ENCODE results near the gene DSEL. TPM values are rescaled to one million over a fixed set of nuclear protein-coding genes. Genes with fewer than 3 reads are reported as not detected.

DSEL gene
- total and polyA plus RNA-seq, 2 experiments from 2014 or later = 4.0 to 18.9 TPM

DNA sequence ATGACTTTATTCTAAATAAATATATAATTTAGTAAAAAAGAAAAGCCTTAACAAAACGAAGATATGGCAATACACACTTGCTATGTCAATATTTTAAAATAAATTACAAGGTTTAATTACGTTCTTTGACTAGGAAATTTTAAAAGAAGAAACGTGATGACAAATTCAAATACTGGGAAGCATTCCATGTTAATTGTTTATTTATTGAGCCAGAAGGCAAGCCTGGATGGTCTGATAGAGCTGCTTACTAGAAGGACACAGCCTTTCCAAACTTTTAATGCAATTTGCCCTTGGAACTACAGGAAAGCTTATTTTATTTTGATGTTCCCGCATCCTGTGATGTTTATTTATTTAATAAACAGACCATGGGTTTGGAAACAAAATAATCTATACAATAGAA is 33.4 kb upstream of the DSEL start:
- Histone ChIP-seq H3K27ac (no peak overlapping the region), H3K4me3 (no peak overlapping the region), H3K27me3 (no peaks in the 10 kb centered on the region), H3K79me2 (no peaks in the 10 kb centered on the region), H3K4me1 (ENCODE audit: insufficient read depth) (no peaks in the 10 kb centered on the region), H3K4me2 (no peak overlapping the region), H3K9me3 (ENCODE audit: low read depth) (no peaks in the 10 kb centered on the region), H4K20me1 (ENCODE audit: insufficient read depth, poor library complexity, severe bottlenecking) (no peaks in the 10 kb centered on the region), H2AFZ (no peak overlapping the region), H3K36me3 (replicated peaks; ENCODE audit: insufficient read depth, low read depth) (no peaks in the 10 kb centered on the region), H3K9me2 (replicated peaks; ENCODE audit: insufficient read depth) (no peaks in the 10 kb centered on the region)
- TF ChIP-seq EZH2 (IDR thresholded peaks at IDR 0.05; ENCODE audit: borderline replicate concordance) (no peak), EZH2phosphoT487 (IDR thresholded peaks at IDR 0.05; ENCODE audit: low read depth, severe bottlenecking, unreplicated experiment) (no peak), CTCF (IDR thresholded peaks at IDR 0.05; ENCODE audit: poor library complexity) (no peak)
- no peak for DNase-seq (ENCODE audit: low spot score)
- WGBS (ENCODE audit: low lambda C conversion rate, missing lambda C conversion rate) = 73% methylated on average over 4 of the region's 4 CpGs

DNA sequence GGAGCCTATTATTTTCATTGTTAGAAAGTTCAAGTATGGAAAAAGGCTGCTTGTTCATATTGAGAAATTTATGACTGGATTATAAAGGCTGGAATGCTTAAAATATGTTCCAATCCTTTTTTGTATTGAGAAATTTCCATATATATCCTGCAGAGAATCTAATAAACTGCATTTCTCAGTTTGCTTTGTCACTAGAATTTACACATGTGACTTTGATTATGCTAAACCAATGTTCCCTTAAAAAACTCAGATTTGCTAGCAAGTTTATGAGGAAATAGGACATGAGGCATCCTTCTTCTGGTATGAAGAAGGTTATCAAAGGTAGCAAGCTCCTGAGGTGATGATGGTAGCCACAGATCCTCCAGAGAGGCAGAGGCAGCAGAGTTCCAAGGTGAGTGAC is 29.2 kb upstream of the DSEL start:
- Histone ChIP-seq H3K79me2 (no peaks in the 10 kb centered on the region), H3K4me3 (no peak overlapping the region), H3K27me3 (no peaks in the 10 kb centered on the region), H3K4me2 (no peak overlapping the region), H3K9me3 (ENCODE audit: low read depth) (no peaks in the 10 kb centered on the region), H2AFZ (no peak overlapping the region), H3K36me3 (replicated peaks; ENCODE audit: insufficient read depth, low read depth) (no peaks in the 10 kb centered on the region), H4K20me1 (ENCODE audit: insufficient read depth, poor library complexity, severe bottlenecking) (no peaks in the 10 kb centered on the region), H3K9me2 (replicated peaks; ENCODE audit: insufficient read depth) (no peaks in the 10 kb centered on the region), H3K27ac (no peak overlapping the region), H3K4me1 (ENCODE audit: insufficient read depth) (no peaks in the 10 kb centered on the region)
- DNase-seq (ENCODE audit: low spot score) = no peak
- TF ChIP-seq EZH2phosphoT487 (IDR thresholded peaks at IDR 0.05; ENCODE audit: low read depth, severe bottlenecking, unreplicated experiment) = no peak
- TF ChIP-seq CTCF (IDR thresholded peaks at IDR 0.05; ENCODE audit: poor library complexity) = no peak
- TF ChIP-seq EZH2 (IDR thresholded peaks at IDR 0.05; ENCODE audit: borderline replicate concordance) = no peak

- no peaks in the 10 kb centered on the region for H3K9me2 ChIP-seq (replicated peaks; ENCODE audit: insufficient read depth)
- H3K27me3 ChIP-seq = no peaks in the 10 kb centered on the region
- WGBS (ENCODE audit: low lambda C conversion rate, missing lambda C conversion rate) = 93% methylated on average over 5 of the region's 5 CpGs
- H2AFZ ChIP-seq = no peak overlapping the region
- TF ChIP-seq EZH2phosphoT487 (IDR thresholded peaks at IDR 0.05; ENCODE audit: low read depth, severe bottlenecking, unreplicated experiment) (no peak), CTCF (IDR thresholded peaks at IDR 0.05; ENCODE audit: poor library complexity) (no peak), EZH2 (IDR thresholded peaks at IDR 0.05; ENCODE audit: borderline replicate concordance) (no peak)
- no peaks in the 10 kb centered on the region for H3K9me3 ChIP-seq (ENCODE audit: low read depth)
- no peak overlapping the region for H3K4me2 ChIP-seq
- H3K36me3 ChIP-seq (replicated peaks; ENCODE audit: insufficient read depth, low read depth) = no peaks in the 10 kb centered on the region
- no peaks in the 10 kb centered on the region for H4K20me1 ChIP-seq (ENCODE audit: insufficient read depth, poor library complexity, severe bottlenecking)
- H3K4me1 ChIP-seq (ENCODE audit: insufficient read depth) = no peaks in the 10 kb centered on the region
- H3K79me2 ChIP-seq = no peaks in the 10 kb centered on the region
- no peak for DNase-seq (ENCODE audit: low spot score)
- H3K4me3 ChIP-seq = no peak overlapping the region
- H3K27ac ChIP-seq = no peak overlapping the region
These were observed 24.0 kb upstream of the DSEL start for GRCh38 chr18:67540559-67540958.

GRCh38 chr18:67531929-67532328 is 15.4 kb upstream of the DSEL start:
- H3K4me3 ChIP-seq = no peak overlapping the region
- no peak for DNase-seq (ENCODE audit: low spot score)
- H3K27ac ChIP-seq = no peak overlapping the region
- no peaks in the 10 kb centered on the region for H3K36me3 ChIP-seq (replicated peaks; ENCODE audit: insufficient read depth, low read depth)
- no peaks in the 10 kb centered on the region for H3K4me1 ChIP-seq (ENCODE audit: insufficient read depth)
- H4K20me1 ChIP-seq (ENCODE audit: insufficient read depth, poor library complexity, severe bottlenecking) = no peaks in the 10 kb centered on the region
- no peaks in the 10 kb centered on the region for H3K27me3 ChIP-seq
- H3K9me3 ChIP-seq (ENCODE audit: low read depth) = no peaks in the 10 kb centered on the region
- WGBS (ENCODE audit: low lambda C conversion rate, missing lambda C conversion rate) = 74% methylated on average over 2 of the region's 2 CpGs
- no peak overlapping the region for H3K4me2 ChIP-seq
- H2AFZ ChIP-seq = no peak overlapping the region
- H3K9me2 ChIP-seq (replicated peaks; ENCODE audit: insufficient read depth) = no peaks in the 10 kb centered on the region
- TF ChIP-seq EZH2 (IDR thresholded peaks at IDR 0.05; ENCODE audit: borderline replicate concordance) = no peak
- no peak for TF ChIP-seq CTCF (IDR thresholded peaks at IDR 0.05; ENCODE audit: poor library complexity)
- TF ChIP-seq EZH2phosphoT487 (IDR thresholded peaks at IDR 0.05; ENCODE audit: low read depth, severe bottlenecking, unreplicated experiment) = no peak
- H3K79me2 ChIP-seq = no peaks in the 10 kb centered on the region

All from hepatocyte (in vitro differentiated cells).